OCI-LY3 (cell line): ENCODE results near the gene RPL35.
A peak's percentile ranks its signal among the peaks of the same experiment; 100 is the strongest.

ENCODE experiments used
- H2AFZ ChIP-seq: fragments of 200-600, 300-600 bp; shearing (Covaris generic); 2 replicates; pipeline ENCODE4 v1.6.0; 2014; ENCODE audit warnings: antibody characterized with exemption, low read depth, low read length
- H3K27ac ChIP-seq: fragments of 200-600, 300-600 bp; sonication (generic); 2 replicates; pipeline ENCODE4 v1.5.1; 2014; ENCODE audit warnings: mild to moderate bottlenecking, low read length, moderate library complexity, mixed read lengths
- H3K27me3 ChIP-seq: fragments of 200-600, 300-600 bp; sonication (generic); 2 replicates; pipeline ENCODE4 v1.6.1; 2014; ENCODE audit warnings: low read depth, low read length, mixed read lengths
- H3K36me3 ChIP-seq: fragments of 200-600, 300-600 bp; sonication (generic); replicated peaks from 2 replicates; pipeline ENCODE3; 2014; ENCODE audit warnings: low read depth, low read length, mixed read lengths
- H3K4me1 ChIP-seq: fragments of 300-600, 200-600 bp; sonication (generic); 2 replicates; pipeline ENCODE4 v1.6.1; 2014; ENCODE audit warnings: low read length, mixed read lengths
- H3K4me2 ChIP-seq: fragments of 200-600, 300-600 bp; sonication (generic); 2 replicates; pipeline ENCODE4 v1.6.1; 2014; ENCODE audit warnings: low read length, mixed read lengths
- H3K4me3 ChIP-seq: fragments of 300-600, 200-600 bp; sonication (generic); 2 replicates; pipeline ENCODE4 v1.5.1; 2014; ENCODE audit warnings: antibody characterized with exemption, mild to moderate bottlenecking, low read length, moderate library complexity
- H3K79me2 ChIP-seq: fragments of 300-600, 200-600 bp; shearing (Covaris generic); 2 replicates; pipeline ENCODE4 v1.6.1; 2014; ENCODE audit warnings: mild to moderate bottlenecking, low read length, mixed read lengths
- H3K9ac ChIP-seq: fragments of 300-600, 200-600 bp; shearing (Covaris generic); 2 replicates; pipeline ENCODE4 v1.6.0; 2014; ENCODE audit warnings: mild to moderate bottlenecking, low read length, moderate library complexity
- H3K9me3 ChIP-seq: fragments of 200-600, 300-600 bp; shearing (Covaris generic); 2 replicates; pipeline ENCODE4 v1.6.1; 2014; ENCODE audit warnings: low read length, mixed read lengths; ENCODE audit not compliant: insufficient read depth
- H4K20me1 ChIP-seq: fragments of 200-600, 300-600 bp; sonication (generic); 2 replicates; pipeline ENCODE4 v1.6.1; 2016; ENCODE audit warnings: low read length, mixed read lengths; ENCODE audit not compliant: insufficient read depth
- EZH2phosphoT487 ChIP-seq: fragments of 200-600 bp; shearing (Covaris generic); IDR thresholded peaks from 2 replicates; pipeline ENCODE4 v1.6.1; 2018; ENCODE audit warnings: antibody characterized with exemption, mixed run types, low read depth
- TF ChIP-seq, protein P1 (sequence below): fragments of 200-600, 300-600 bp; sonication (generic); IDR thresholded peaks from 2 replicates; pipeline ENCODE4 v1.5.1; 2014; ENCODE audit warnings: antibody characterized with exemption, low read length, low read depth

RPL35 gene

DNA sequence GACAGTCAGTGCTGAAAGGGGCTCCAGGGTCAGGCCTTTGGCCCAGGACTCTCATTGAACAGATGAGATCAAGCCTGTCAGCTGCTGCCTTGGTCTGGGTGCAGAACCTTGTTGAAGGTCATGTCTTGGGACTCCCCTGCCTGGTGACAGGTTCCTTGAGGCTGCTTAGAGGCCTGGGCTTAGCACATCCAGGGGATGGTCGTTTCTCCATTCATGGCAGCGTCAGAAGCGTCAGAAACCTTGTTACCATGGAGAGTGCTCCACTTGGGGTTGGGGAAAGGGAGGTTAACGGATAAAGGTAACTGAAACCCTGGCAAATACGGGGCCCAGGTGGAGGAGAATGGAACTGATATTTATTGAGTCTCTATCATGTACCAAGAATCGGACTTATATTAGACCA, 9.0 kb upstream of the RPL35 start:
- peak overlapping the region; percentile 88 for H3K9ac ChIP-seq
- H3K27ac ChIP-seq, result peak overlapping the region; percentile 89
- H3K79me2 ChIP-seq, result peaks cover 85% of the 10 kb centered on the region
- peaks cover 42% of the 10 kb centered on the region for H3K36me3 ChIP-seq
- peak overlapping the region; percentile 93 for H3K4me2 ChIP-seq
- no peaks in the 10 kb centered on the region for H3K9me3 ChIP-seq
- peaks cover 50% of the 10 kb centered on the region for H4K20me1 ChIP-seq
- TF ChIP-seq, protein P1, sequence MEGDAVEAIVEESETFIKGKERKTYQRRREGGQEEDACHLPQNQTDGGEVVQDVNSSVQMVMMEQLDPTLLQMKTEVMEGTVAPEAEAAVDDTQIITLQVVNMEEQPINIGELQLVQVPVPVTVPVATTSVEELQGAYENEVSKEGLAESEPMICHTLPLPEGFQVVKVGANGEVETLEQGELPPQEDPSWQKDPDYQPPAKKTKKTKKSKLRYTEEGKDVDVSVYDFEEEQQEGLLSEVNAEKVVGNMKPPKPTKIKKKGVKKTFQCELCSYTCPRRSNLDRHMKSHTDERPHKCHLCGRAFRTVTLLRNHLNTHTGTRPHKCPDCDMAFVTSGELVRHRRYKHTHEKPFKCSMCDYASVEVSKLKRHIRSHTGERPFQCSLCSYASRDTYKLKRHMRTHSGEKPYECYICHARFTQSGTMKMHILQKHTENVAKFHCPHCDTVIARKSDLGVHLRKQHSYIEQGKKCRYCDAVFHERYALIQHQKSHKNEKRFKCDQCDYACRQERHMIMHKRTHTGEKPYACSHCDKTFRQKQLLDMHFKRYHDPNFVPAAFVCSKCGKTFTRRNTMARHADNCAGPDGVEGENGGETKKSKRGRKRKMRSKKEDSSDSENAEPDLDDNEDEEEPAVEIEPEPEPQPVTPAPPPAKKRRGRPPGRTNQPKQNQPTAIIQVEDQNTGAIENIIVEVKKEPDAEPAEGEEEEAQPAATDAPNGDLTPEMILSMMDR, result no peak
- TF ChIP-seq EZH2phosphoT487, result no peak
- H3K4me1 ChIP-seq, result peaks cover 38% of the 10 kb centered on the region
- no peak overlapping the region for H2AFZ ChIP-seq
- H3K4me3 ChIP-seq, result peak overlapping the region; percentile 81
- H3K27me3 ChIP-seq, result no peaks in the 10 kb centered on the region

DNA sequence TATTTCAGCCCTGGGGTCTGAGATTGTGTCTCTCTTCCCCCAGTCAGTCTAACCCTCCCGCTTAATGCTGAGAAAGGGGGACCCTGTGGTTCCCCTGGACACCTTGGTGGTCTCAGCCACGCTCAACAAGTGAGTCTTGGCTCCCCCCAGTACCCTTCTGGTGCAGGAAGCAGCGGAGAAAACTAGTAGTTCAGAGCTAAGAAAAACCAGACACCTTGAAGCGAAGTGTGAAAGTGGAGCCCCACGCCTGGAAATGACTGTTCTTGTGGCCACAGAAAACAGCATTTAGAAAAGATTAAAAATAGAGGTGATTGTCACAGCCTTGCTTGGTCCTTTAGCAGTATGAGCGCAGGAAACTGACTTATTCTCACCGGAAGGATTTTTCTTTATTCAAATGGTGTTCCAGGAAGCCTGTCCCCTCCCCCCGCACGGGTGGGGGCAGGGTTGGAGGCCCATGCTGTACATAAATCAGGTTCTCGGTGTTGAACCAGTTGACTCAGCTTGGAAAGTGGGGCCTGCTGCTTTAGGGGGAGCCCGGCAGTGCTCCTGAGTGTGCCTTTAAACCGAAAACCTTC, 8.3 kb upstream of the RPL35 start:
- Histone ChIP-seq H4K20me1 (peaks cover 44% of the 10 kb centered on the region), H3K9me3 (no peaks in the 10 kb centered on the region), H3K4me3 (peak overlapping the region; percentile 81), H3K27me3 (no peaks in the 10 kb centered on the region), H3K4me2 (peak overlapping the region; percentile 93), H3K36me3 (peaks cover 36% of the 10 kb centered on the region), H3K4me1 (peaks cover 38% of the 10 kb centered on the region), H3K79me2 (peaks cover 79% of the 10 kb centered on the region), H2AFZ (no peak overlapping the region), H3K27ac (peak overlapping the region; percentile 89), H3K9ac (peak overlapping the region; percentile 88)
- no peak for TF ChIP-seq EZH2phosphoT487
- TF ChIP-seq, protein P1, result no peak

DNA sequence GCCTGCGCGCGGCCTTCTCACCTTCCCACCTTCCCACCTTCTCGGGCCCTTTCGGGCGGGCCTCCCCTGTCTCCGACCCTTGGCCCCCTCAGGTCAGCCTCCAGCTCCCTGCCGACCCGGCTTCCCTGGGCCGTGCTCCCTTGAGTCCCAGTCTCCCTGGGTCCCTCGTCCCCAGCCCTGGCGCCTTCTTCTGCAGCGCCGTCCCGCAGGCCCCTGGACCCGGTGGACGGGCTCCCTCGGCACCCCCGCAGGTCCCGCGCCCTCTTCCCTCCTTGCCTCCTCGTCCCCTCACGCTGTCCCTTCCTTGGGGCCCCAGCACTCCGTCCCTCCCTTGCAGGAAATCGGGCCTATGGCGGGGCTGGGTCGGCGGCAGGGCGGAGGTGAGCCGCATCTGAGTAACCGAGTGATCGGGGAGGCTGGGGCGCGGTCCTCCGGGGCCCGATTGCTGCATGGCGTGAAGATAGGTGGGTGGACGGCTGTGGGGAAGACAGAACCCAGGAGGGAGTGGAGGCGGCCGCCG, 7.8 kb upstream of the RPL35 start:
- Histone ChIP-seq H4K20me1 (peaks cover 38% of the 10 kb centered on the region), H2AFZ (no peak overlapping the region)

More for the DNA sequence above, 7.8 kb upstream of the RPL35 start:
- TF ChIP-seq EZH2phosphoT487, result no peak
- TF ChIP-seq, protein P1, result no peak
- Histone ChIP-seq H3K27me3 (no peaks in the 10 kb centered on the region), H3K4me2 (peak overlapping the region; percentile 93), H3K36me3 (peaks cover 30% of the 10 kb centered on the region), H3K9ac (peak overlapping the region; percentile 88), H3K4me1 (peaks cover 38% of the 10 kb centered on the region), H3K9me3 (no peaks in the 10 kb centered on the region), H3K79me2 (peaks cover 73% of the 10 kb centered on the region), H3K4me3 (peak overlapping the region; percentile 81), H3K27ac (peak overlapping the region; percentile 89)
